T-helper 1 cell (primary cell): ENCODE results near the gene VSTM2B.
"Not testable (repeated sequence)": the region's sequence is repeated elsewhere in the genome, so short reads cannot be mapped to it uniquely, and the experiment has no call there.

ENCODE experiments used
- DNase-seq, 5 donors: peaks; one replicate each; pipeline ENCODE4 v3.0.0-alpha.2; 2012 to 2020

The VSTM2B gene

DNA sequence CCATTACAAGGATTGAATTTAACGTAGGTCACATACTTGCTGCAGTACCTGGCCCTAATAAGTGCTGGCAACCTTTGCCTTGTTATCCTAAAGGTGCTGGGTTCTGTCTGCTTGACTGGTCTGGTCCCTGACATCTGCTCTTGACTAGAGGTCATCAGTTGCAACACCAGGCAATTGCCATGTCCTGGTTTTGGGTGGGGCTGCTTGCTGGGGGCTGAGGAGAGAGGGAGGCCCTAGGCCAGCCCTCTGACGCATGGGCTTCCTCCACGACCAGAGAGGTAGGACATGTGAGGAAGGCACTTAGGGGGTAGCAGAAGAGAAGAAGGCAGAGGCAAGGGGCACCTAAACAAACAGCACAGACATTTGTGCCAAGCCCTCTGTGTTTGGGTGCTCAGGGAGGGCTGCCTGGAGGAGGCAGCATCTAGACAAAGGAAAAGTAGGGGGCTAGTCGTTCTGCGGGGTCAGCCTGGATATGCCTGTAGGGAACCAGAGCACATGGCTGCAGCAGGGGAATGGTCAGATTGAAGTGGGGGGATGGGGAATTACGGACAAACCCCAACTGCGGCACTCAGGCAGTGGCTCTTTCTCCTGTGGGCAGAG is 21.7 kb downstream of the VSTM2B start:
- DNase-seq = no peak

GRCh38 chr19:29547981-29548380 is 22.2 kb downstream of the VSTM2B start:
- no peak for DNase-seq

DNA sequence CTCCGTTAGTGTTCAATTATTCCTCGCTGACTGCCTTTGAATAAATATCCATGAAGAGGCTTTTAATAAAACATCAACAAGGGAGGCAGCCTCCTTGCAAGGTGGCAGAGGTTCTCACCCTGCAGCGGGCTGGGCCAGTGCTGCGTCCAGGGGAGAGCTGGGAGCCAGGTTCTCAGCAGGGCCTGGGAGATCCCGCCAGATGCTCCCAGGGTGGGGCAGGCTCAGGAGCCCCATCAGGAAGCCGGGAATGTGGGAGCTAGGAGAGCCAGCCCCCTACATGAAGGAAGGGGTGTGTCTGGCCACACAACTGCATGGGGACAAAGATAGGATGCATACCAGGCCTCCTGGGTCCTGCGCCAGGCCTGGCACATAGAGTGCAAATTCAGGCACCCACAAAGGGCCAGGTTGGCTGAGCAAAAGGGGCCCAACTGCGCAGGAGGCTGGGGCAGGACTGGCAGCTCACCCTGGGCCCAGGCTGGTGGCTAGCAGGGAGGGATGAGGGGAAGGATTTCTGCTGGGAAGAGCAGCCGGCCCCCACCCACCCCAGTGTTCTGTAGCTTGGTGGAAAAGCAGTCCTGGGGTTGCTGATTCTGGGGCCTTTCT is 22.8 kb downstream of the VSTM2B start:
- DNase-seq = no peak

GRCh38 chr19:29549105-29550070 is 23.6 kb downstream of the VSTM2B start:
- no peak for DNase-seq

- DNase-seq = no peak
Observed at GRCh38 chr19:29550896-29551295, 25.1 kb downstream of the VSTM2B start.

GRCh38 chr19:29551774-29552173 is 26.0 kb downstream of the VSTM2B start:
- DNase-seq = no peak

DNA sequence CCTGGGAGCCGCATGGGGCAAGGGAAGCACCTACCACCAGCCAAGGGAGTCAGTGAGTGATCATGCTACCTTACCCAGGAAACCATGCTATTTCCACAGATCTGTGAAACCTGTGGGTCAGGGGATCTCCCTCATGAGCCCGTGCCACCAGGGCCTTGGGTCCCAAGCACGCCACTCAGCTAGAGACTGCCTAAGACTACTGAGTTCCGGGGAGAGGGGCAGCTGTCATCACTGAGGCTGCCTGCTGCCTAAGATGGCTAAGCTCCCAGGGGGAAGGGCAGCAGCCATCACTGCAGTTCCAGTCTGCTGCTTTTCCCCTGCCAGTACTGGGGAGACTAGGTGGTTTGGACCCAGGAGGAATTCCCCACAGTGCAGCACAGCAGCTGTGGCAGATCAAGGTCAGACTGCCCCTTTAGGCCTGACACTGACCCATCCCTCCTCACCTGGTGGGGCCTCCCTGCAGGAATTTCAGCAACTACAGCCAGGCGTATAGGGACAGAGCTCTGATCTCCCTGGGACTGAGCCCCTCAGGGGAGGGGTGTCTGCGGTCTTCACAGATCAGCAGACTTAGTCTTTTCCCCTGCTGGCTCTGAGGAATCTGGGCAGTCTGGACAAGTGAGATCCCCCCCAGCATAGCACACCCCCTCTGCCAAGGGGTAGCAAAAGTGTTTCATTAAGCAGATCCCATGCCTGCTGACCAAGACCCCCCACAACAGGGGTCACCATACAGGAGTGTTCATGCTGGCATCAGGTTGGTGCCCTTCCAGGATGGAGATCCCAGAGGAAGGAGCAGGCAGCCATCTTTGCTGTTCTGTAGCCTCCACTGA is 26.9 kb downstream of the VSTM2B start:
- DNase-seq = no peak

- DNase-seq = no peak
Observed at GRCh38 chr19:29554149-29554548, 28.4 kb downstream of the VSTM2B start.

DNA sequence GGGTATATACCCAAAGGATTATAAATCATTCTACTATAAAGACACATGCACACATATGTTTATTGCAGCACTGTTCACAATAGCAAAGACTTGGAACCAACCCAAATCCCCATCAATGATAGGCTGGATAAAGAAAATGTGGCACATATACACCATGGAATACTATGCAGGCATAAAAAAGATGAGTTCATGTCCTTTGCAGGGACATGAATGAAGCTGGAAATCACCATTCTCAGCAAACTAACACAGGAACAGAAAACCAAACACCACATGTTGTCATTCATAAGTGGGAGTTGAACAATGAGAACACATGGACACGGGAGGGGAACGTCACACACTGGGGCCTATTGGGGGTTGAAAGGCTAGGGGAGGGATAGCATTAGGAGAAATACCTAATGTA is 33.3 kb downstream of the VSTM2B start:
- not testable (repeated sequence) for DNase-seq

GRCh38 chr19:29559743-29560142 is 33.9 kb downstream of the VSTM2B start:
- no peak for DNase-seq

DNA sequence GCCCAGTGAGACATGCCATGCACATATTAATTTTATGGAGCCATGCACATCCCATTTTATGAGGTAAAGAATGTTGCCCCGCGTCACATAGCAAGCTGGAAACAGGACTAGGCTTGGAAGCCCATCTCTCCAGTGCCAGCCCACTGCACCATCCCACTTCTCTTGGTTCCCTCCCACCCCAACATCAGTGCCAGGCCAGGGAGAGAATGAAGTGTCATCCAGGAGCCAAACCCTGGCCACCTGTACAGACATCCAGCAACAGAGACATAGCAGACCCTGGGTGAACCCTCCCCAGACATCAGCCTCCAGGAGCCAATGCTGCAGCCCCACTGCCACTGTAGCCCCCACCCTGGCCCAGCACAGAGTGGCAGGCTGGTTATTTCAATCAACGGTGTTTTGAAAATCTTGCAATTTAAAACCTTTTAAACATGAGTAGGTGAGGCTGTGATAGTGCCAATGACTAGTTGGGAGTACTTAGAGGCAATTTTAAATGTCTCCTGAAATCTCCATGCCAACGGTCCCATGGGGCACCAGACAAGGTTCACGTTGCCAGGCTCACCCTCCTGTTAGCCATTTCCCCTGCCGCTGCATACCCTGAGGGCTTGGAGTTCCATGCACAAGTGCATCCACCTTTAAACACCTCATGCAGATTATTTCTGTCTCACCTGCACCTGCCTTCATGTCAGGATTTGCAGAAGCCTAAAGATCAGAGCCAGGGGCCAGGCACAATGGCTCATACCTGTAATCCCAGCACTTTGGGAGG is 34.7 kb downstream of the VSTM2B start:
- DNase-seq = no peak

GRCh38 chr19:29561601-29562000 is 35.8 kb downstream of the VSTM2B start:
- DNase-seq = no peak

DNA sequence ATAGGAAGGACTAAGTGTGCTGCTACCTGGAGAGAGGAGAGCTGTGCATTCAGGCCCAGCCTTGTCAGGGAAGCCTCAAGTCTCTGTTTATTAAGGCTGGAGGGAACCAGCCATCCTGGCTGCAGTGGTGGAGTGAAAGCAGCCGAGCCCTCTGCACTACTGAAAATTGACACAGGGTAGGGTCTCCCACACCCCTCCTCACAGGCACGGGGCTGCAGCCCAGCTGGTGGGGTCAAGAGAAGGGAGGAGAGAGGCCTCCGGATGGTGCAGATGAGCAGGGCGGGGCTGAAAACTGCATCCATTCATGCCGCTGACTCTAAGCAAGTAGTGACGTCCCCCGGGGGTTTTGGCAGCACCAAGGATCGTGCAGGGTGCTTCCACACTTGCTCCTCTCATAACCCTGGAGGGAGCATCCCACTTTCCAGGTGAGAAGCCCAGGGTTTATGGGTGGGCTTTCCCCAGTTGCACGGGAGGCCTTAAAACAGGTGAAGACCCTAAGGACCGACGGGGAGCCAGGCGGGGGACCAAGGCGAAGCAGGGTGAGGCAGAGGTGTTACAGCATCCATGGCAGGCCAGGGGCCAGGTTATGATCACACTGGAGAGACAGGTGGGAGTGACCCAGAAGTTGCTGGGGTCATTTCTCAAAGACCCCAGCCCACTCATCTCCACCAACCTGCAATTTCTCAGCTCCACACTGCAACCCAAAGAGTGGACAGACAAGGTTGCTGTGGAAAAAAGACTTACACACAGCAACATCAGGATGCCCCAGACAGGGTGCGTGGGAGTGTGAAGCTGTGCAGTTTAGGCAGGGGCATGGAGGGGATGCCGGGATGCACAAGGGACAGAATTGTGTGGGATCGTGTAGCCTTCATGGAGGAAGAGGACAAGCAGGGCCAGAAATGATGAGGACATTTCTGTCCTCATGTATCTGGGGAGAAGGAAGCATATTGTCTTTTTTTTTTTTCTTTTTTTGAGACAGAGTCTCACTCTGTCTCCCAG is 36.8 kb downstream of the VSTM2B start:
- DNase-seq = no peak

GRCh38 chr19:29563486-29564101 is 37.8 kb downstream of the VSTM2B start:
- DNase-seq = no peak

GRCh38 chr19:29564574-29565005 is 38.8 kb downstream of the VSTM2B start:
- DNase-seq = no peak

DNA sequence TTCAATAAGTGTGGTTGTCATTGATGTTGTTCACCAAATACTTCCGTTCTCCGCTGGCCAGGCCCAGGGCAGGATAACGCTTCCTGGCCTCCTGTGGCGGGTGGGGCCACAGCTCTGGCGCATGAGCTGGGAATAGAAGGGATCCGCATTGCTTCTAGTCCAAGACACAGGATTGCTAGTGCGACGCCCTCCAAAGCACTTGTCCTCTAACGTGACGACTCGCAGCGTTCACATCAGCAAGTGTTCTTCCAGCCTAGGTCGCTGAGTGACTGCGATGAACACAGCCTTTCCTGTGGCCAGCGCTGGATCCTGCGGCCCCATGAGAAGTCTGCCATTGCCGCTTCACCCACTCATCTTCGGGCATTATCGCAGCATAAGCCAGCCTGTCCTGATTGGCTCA is 39.4 kb downstream of the VSTM2B start:
- no peak for DNase-seq

DNA sequence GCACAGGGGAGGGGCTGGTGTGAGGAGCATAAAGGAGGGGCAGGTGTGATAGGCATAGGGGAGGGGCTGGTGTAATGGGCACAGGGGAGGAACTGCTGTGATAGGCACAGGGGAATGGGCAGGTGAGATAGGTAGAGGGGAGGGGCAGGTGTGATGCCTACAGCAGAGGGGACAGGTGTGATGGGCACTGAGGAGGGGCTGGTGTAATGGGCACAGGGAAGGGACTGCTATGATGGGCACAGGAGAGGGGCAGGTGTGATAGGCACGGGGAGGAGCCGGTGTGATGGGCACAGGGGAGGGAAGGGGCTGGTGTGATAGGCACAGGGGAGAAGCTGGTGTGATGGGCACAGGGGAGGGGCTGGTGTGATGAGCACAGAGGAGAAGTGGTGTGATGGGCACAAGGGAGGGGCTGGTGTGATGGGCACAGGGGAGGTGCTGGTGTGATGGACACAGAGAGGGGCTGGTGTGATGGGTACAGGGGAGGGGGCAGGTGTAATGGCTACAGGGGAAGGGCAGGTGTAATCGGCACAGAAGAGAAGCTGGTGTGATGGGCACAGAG is 40.8 kb downstream of the VSTM2B start:
- no peak for DNase-seq

DNA sequence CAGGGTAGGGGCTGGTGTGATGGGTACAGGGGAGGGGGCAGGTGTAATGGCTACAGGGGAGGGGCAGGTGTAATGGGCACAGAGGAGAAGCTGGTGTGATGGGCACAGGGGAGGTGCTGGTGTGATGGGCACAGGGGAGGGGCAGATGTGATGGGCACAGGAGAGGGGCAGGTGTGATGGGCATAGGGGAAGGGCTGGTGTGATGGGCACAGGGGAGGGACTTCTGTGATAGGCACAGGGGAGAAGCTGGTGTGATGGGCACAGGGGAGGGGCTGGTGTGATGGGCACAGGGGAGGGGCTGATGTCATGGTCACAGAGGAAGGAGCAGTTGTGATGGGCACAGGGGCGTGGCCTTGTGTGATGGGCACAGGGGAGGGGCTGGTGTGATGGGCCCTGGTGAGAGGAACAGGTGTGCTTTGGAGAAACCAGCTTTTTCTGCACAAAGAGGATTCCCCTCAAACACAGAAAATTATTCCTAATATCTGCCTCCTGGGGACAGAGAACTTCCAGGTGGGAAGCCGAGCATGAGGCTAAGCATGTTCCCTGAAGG is 41.6 kb downstream of the VSTM2B start:
- DNase-seq = no peak
